Measurements from ENCODE around the gene NKAPD1. TPM values are rescaled to one million over a fixed set of nuclear protein-coding genes. Genes with fewer than 3 reads are reported as not detected.
A peak's percentile ranks its signal among the peaks of the same experiment; 100 is the strongest.
"Not testable (repeated sequence)": the region's sequence is repeated elsewhere in the genome, so short reads cannot be mapped to it uniquely, and the experiment has no call there.

NKAPD1 gene
- 13.6 TPM for total RNA-seq
- long read RNA-seq, transcript NKAPD1-202 (6 exons, 3,669 nt) = major isoform, 6 of 13 reads
- long read RNA-seq, partial matches to known transcripts = 1 of 13 reads
- long read RNA-seq, other reads (novel, unspliced or antisense) = 6 of 13 reads

GRCh38 chr11:112073941-112074811 is at the start of gene NKAPD1, which contains the start of gene PIH1D2:
Gene NKAPD1 (plus strand): TSS chr11:112074299. CDS start chr11:112075575, 1,276 bp downstream.
Gene PIH1D2 (minus strand): TSS chr11:112074017. CDS start chr11:112073174, 843 bp downstream.
- no peak for DNase-seq (ENCODE audit: low spot score)

- DNase-seq (ENCODE audit: low spot score) = peak; percentile 94
Measured at GRCh38 chr11:112024773-112025678, 49.1 kb upstream of the NKAPD1 start, which contains the start of gene DLAT. Gene DLAT (plus strand): TSS chr11:112025408. CDS start chr11:112025473, 65 bp downstream.

- DNase-seq (ENCODE audit: low spot score) = no peak
Measured at GRCh38 chr11:112025707-112026106, 48.4 kb upstream of the NKAPD1 start.

GRCh38 chr11:112026784-112027410 is 47.2 kb upstream of the NKAPD1 start:
- DNase-seq (ENCODE audit: low spot score) = not testable (repeated sequence)

GRCh38 chr11:112029460-112029859 is 44.6 kb upstream of the NKAPD1 start:
- no peak for DNase-seq (ENCODE audit: low spot score)

GRCh38 chr11:112033902-112034301 is 40.2 kb upstream of the NKAPD1 start:
- no peak for DNase-seq (ENCODE audit: low spot score)

- DNase-seq (ENCODE audit: low spot score) = no peak
Measured at GRCh38 chr11:112037527-112037926, 36.6 kb upstream of the NKAPD1 start.

GRCh38 chr11:112042161-112042960 is 31.7 kb upstream of the NKAPD1 start:
- no peak for DNase-seq (ENCODE audit: low spot score)

GRCh38 chr11:112042961-112043304 is 31.2 kb upstream of the NKAPD1 start:
- no peak for DNase-seq (ENCODE audit: low spot score)

GRCh38 chr11:112044961-112045360 is 29.1 kb upstream of the NKAPD1 start:
- no peak for DNase-seq (ENCODE audit: low spot score)

- not testable (repeated sequence) for DNase-seq (ENCODE audit: low spot score)
Measured at GRCh38 chr11:112046647-112047046, 27.5 kb upstream of the NKAPD1 start.

- not testable (repeated sequence) for DNase-seq (ENCODE audit: low spot score)
Measured at GRCh38 chr11:112048256-112048655, 25.8 kb upstream of the NKAPD1 start.

- DNase-seq (ENCODE audit: low spot score) = no peak
Measured at GRCh38 chr11:112049777-112050176, 24.3 kb upstream of the NKAPD1 start.

- DNase-seq (ENCODE audit: low spot score) = no peak
Measured at GRCh38 chr11:112050721-112051120, 23.4 kb upstream of the NKAPD1 start.

GRCh38 chr11:112051768-112052167 is 22.3 kb upstream of the NKAPD1 start:
- no peak for DNase-seq (ENCODE audit: low spot score)

- DNase-seq (ENCODE audit: low spot score) = no peak
Measured at GRCh38 chr11:112057170-112057569, 16.9 kb upstream of the NKAPD1 start.

GRCh38 chr11:112058103-112058502 is 16.0 kb upstream of the NKAPD1 start:
- DNase-seq (ENCODE audit: low spot score) = no peak

GRCh38 chr11:112062923-112063322 is 11.2 kb upstream of the NKAPD1 start:
- no peak for DNase-seq (ENCODE audit: low spot score)

- DNase-seq (ENCODE audit: low spot score) = no peak
Measured at GRCh38 chr11:112082729-112083128, 8.6 kb downstream of the NKAPD1 start.

- DNase-seq (ENCODE audit: low spot score) = no peak
Measured at GRCh38 chr11:112085822-112086421, 11.8 kb downstream of the NKAPD1 start.
